Transverse colon (tissue), 4 donors: ENCODE data around the gene SOD2. TPM values are rescaled to one million over a fixed set of nuclear protein-coding genes. Genes with fewer than 3 reads are reported as not detected.
"Not testable (repeated sequence)": the region's sequence is repeated elsewhere in the genome, so short reads cannot be mapped to it uniquely, and the experiment has no call there.

Source experiments
- DNase-seq: peaks from one replicate; pipeline ENCODE4 v3.0.0-alpha.2; 2019
- H3K27ac ChIP-seq, 4 donors: fragments of 200-600 bp; sonication (generic); 2 replicates each; pipeline ENCODE4 v1.5.1; 2016 to 2018; ENCODE audit warnings: inconsistent platforms in 4 of 4
- H3K27me3 ChIP-seq: fragments of 200-600 bp; sonication (generic); 2 replicates; pipeline ENCODE4 v1.5.1; 2017; ENCODE audit warnings: inconsistent platforms
- H3K36me3 ChIP-seq, 4 donors: fragments of 200-600 bp; sonication (generic); 2 replicates each; pipeline ENCODE4 v1.5.1; 2017 to 2019; ENCODE audit warnings: inconsistent platforms in 4 of 4
- H3K4me1 ChIP-seq, 4 donors: fragments of 200-600 bp; sonication (generic); 2 replicates each; pipeline ENCODE4 v1.5.1; 2017 to 2020; ENCODE audit warnings: inconsistent platforms in 4 of 4
- H3K4me3 ChIP-seq, 4 donors: fragments of 200-600 bp; sonication (generic); 1 replicate in 1 of 4; 2 replicates in 3 of 4; pipeline versions ENCODE4 v1.5.1 to v1.6.1; 2017 to 2019; ENCODE audit warnings: inconsistent platforms in 4 of 4
- H3K9me3 ChIP-seq, 2 donors: fragments of 200-600 bp; sonication (generic); 2 replicates each; pipeline ENCODE4 v1.5.1; 2017 to 2019; ENCODE audit warnings: inconsistent platforms in 2 of 2
- CTCF ChIP-seq, 5 experiments: fragments of 200-600 bp in 3 of 5; fragments of 450-650 bp in 2 of 5; sonication (generic) in 3 of 5; IDR thresholded peaks; 1 replicate in 2 of 5; 2 replicates in 3 of 5; pipeline ENCODE4 v1.5.1; 2016 to 2017; ENCODE audit warnings: antibody characterized with exemption in 5 of 5, inconsistent platforms in 3 of 5, mild to moderate bottlenecking in 2 of 5, moderate library complexity in 1 of 5
- EP300 ChIP-seq: sonication (generic); formaldehyde crosslinking; IDR thresholded peaks from one replicate; pipeline ENCODE4 v1.6.1; 2017; ENCODE audit warnings: antibody characterized with exemption, low read depth
- POLR2A ChIP-seq: fragments of 450-650 bp; IDR thresholded peaks from one replicate; pipeline ENCODE4 v1.6.1; 2016; ENCODE audit warnings: antibody characterized with exemption, mild to moderate bottlenecking, moderate library complexity
- POLR2AphosphoS5 ChIP-seq, 3 donors: sonication (generic); formaldehyde crosslinking; IDR thresholded peaks; one replicate each; pipeline ENCODE4 v1.6.1; 2016; ENCODE audit warnings: antibody characterized with exemption in 3 of 3
- WGBS, 2 donors: methylation state at CpG; one replicate each; pipeline ENCODE4 v1.1.5; 2018; ENCODE audit warnings: low coverage in 1 of 2; 5-methylcytosine and 5-hydroxymethylcytosine counted together
- in situ Hi-C, 4 donors: fragments of 200-750 bp; cut with MboI; loops; one replicate each; pipeline versions ENCODE4 v1.15.0 to v1.15.1; 2017; ENCODE audit warnings: low sequenced_read_pairs in 3 of 4, low pct_ligation_motif_present in 1 of 4, low pct_unique_long_range_greater_than_20kb in 1 of 4
- intact Hi-C: fragments of 100-400 bp; cut with DNase I; formaldehyde crosslinking; loops from one replicate; pipeline ENCODE4 v1.15.1; 2023; ENCODE audit warnings: low total_unique reads
- total RNA-seq, 4 donors: library from RNA; depleted of rRNA; stranded (reverse); fragments of >200 nt; gene quantifications; one replicate each; pipeline ENCODE4 v1.1.0, GENCODE V29; 2016

Gene SOD2
- total RNA-seq, 4 donors from 2014 or later, result 170 to 272 (median 224) TPM

GRCh38 chr6:159676890-159677505, 16.0 kb downstream of the SOD2 start:
- in situ Hi-C loops (loop anchor here in 3 of 4 donors (25.0 kb wide), 3 partner anchors 110 to 385 kb away; partner anchors contain the start of genes MRPL18 (in 2 of the 3), TCP1 (in 2 of the 3) and IGF2R (in 1 of the 3)), intact Hi-C loops (no loop called here)
- H3K27me3 ChIP-seq, result no peaks in the 10 kb centered on the region
- DNase-seq, result no peak
- no peak overlapping the region for H3K4me3 ChIP-seq
- H3K36me3 ChIP-seq, result peaks cover 0 to 17% (median 2%) of the 10 kb centered on the region in 4 donors
- H3K27ac ChIP-seq, result no peak overlapping the region
- H3K4me1 ChIP-seq, result peaks cover 0 to 22% (median 3%) of the 10 kb centered on the region in 4 donors
- no peak for TF ChIP-seq CTCF (IDR thresholded peaks at IDR 0.05)
- no peak for TF ChIP-seq EP300
- no peak for TF ChIP-seq POLR2A
- TF ChIP-seq POLR2AphosphoS5 (IDR thresholded peaks at IDR 0.05), result no peak
- WGBS, 2 donors, result 76 to 100% methylated on average over 1 to 6 of the region's 6 CpGs
- H3K9me3 ChIP-seq, result no peaks in the 10 kb centered on the region

- DNase-seq, H3K27me3 ChIP-seq, intact Hi-C loops, H3K9me3 ChIP-seq, H3K27ac ChIP-seq, H3K4me3 ChIP-seq: not testable (repeated sequence)
- in situ Hi-C loops, result loop anchor here in 3 of 4 donors (25.0 kb wide), 3 partner anchors 111 to 386 kb away; partner anchors contain the start of genes MRPL18 (in 2 of the 3), TCP1 (in 2 of the 3) and IGF2R (in 1 of the 3)
- Histone ChIP-seq H3K36me3 (peaks cover 0 to 12% (median 0%) of the 10 kb centered on the region in 4 donors), H3K4me1 (peaks cover 0 to 16% (median 3%) of the 10 kb centered on the region in 4 donors)
- WGBS, 2 donors, result 95% methylated on average over 4 of the region's 4 CpGs; no CpG with 5 or more reads in 1 of the 2 donors
Observed at GRCh38 chr6:159676236-159676635, 16.8 kb downstream of the SOD2 start.

- Histone ChIP-seq H3K9me3 (peaks cover 0 to 4% of the 10 kb centered on the region in 2 donors), H3K4me3 (no peak overlapping the region), H3K36me3 (peaks cover 0 to 20% (median 0%) of the 10 kb centered on the region in 4 donors), H3K4me1 (no peaks in the 10 kb centered on the region), H3K27ac (no peak overlapping the region), H3K27me3 (no peaks in the 10 kb centered on the region)
- TF ChIP-seq CTCF (IDR thresholded peaks at IDR 0.05) (no peak), POLR2A (no peak), EP300 (no peak), POLR2AphosphoS5 (IDR thresholded peaks at IDR 0.05) (no peak)
- 94% methylated on average over 7 of the region's 7 CpGs; no CpG with 5 or more reads in 1 of the 2 donors for whole genome bisulfite sequencing, 2 donors
- in situ Hi-C loops, result no loop called here
- intact Hi-C loops, result no loop called here
- no peak for DNase-seq
Observed at GRCh38 chr6:159665868-159666635, 27.0 kb downstream of the SOD2 start.

- H3K27me3 ChIP-seq, DNase-seq, H3K4me3 ChIP-seq, H3K36me3 ChIP-seq, in situ Hi-C loops, intact Hi-C loops, H3K27ac ChIP-seq, H3K9me3 ChIP-seq, H3K4me1 ChIP-seq: not testable (repeated sequence)
- WGBS, 2 donors, result 91 to 93% methylated on average over 1 of the region's 1 CpG
Observed at GRCh38 chr6:159663368-159663889, 29.6 kb downstream of the SOD2 start.

GRCh38 chr6:159661977-159662376, 31.1 kb downstream of the SOD2 start:
- intact Hi-C loops, H3K4me3 ChIP-seq, H3K27ac ChIP-seq, DNase-seq, H3K27me3 ChIP-seq, H3K9me3 ChIP-seq, H3K4me1 ChIP-seq, in situ Hi-C loops, H3K36me3 ChIP-seq: not testable (repeated sequence)
- 100% methylated on average over 1 of the region's 1 CpG; no CpG with 5 or more reads in 1 of the 2 donors for WGBS, 2 donors
